ENCODE data around the gene SYNJ2BP.

DNA sequence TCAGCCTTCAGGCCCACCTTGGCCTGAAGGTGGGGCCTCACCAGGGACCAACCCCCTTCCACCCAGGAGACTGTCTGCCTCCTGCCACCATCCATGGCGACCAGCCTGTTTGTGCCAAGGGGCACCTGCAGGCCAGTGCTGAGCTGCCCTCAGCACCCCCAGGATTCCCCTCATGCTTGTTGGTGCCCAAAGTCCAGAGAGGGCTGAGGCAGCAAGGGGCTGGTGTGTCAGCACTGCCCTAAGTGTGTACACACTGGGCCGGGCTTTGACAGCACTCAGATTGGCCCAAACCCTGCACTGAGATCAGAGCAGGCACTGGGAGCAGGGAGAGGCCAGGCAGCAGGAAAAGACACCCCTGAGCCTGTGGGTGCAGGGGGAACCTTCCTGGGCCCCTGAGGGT, 18.6 kb downstream of the SYNJ2BP start:
- TF ChIP-seq, protein P1, sequence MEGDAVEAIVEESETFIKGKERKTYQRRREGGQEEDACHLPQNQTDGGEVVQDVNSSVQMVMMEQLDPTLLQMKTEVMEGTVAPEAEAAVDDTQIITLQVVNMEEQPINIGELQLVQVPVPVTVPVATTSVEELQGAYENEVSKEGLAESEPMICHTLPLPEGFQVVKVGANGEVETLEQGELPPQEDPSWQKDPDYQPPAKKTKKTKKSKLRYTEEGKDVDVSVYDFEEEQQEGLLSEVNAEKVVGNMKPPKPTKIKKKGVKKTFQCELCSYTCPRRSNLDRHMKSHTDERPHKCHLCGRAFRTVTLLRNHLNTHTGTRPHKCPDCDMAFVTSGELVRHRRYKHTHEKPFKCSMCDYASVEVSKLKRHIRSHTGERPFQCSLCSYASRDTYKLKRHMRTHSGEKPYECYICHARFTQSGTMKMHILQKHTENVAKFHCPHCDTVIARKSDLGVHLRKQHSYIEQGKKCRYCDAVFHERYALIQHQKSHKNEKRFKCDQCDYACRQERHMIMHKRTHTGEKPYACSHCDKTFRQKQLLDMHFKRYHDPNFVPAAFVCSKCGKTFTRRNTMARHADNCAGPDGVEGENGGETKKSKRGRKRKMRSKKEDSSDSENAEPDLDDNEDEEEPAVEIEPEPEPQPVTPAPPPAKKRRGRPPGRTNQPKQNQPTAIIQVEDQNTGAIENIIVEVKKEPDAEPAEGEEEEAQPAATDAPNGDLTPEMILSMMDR (IDR thresholded peaks at IDR 0.05): no peak
- TF ChIP-seq EZH2phosphoT487 (IDR thresholded peaks at IDR 0.05): no peak
